PC-3 (cell line): ENCODE measurements around the gene IL1RAPL2. TPM values are rescaled to one million over a fixed set of nuclear protein-coding genes. Genes with fewer than 3 reads are reported as not detected.
"Not testable (repeated sequence)": the region's sequence is repeated elsewhere in the genome, so short reads cannot be mapped to it uniquely, and the experiment has no call there.

Experiments used
- ATAC-seq: fragments of 200-7000 bp; cut with Tn5 transposase; 2 replicates; pipeline ENCODE4 v1.9.1; 2020; ENCODE audit warnings: mild to moderate bottlenecking, moderate library complexity
- BruUV-seq: library from RNA; stranded (reverse); fragments of 400-500 nt; replicated peaks from 2 replicates; lab custom pipeline; 2021; lab: Mats Ljungman, UMichigan
- CTCF ChIA-PET: fragments of 300-600 bp; sonication (Branson Sonifier 250); formaldehyde crosslinking; loops from one replicate; lab custom pipeline; 2022; ENCODE audit warnings: antibody characterized with exemption; lab: Charles Lee
- POLR2A ChIA-PET: fragments of 300-600 bp; sonication (Branson Sonifier 250); formaldehyde crosslinking; loops from one replicate; lab custom pipeline; 2022; ENCODE audit warnings: antibody characterized with exemption; ENCODE audit not compliant: unreplicated experiment; lab: Charles Lee
- DNase-seq: peaks from one replicate; pipeline ENCODE4 v3.0.0-alpha.2; 2015
- H2AFZ ChIP-seq: fragments of 300-600 bp; sonication (generic); 2 replicates; pipeline ENCODE4 v1.6.0; 2016; ENCODE audit warnings: antibody characterized with exemption, low read length
- H3F3A ChIP-seq: fragments of 300-600 bp; sonication (generic); one replicate; pipeline ENCODE4 v1.6.0; 2017; ENCODE audit warnings: antibody characterized with exemption, low read length, control low read depth, mild to moderate bottlenecking; ENCODE audit not compliant: unreplicated experiment
- H3K27ac ChIP-seq: fragments of 300-600 bp; sonication (generic); 2 replicates; pipeline ENCODE4 v1.5.1; 2016; ENCODE audit warnings: mild to moderate bottlenecking, low read length
- H3K27me3 ChIP-seq: fragments of 300-600 bp; sonication (generic); 2 replicates; pipeline ENCODE4 v1.6.1; 2016; ENCODE audit warnings: low read length, mixed read lengths
- H3K36me3 ChIP-seq: fragments of 300-600 bp; sonication (generic); 2 replicates; pipeline ENCODE4 v1.6.1; 2016; ENCODE audit warnings: low read depth, mixed run types, low read length, mixed read lengths
- H3K4me1 ChIP-seq: fragments of 300-600 bp; sonication (generic); 2 replicates; pipeline ENCODE4 v1.5.1; 2016; ENCODE audit warnings: low read length; ENCODE audit not compliant: insufficient read depth
- H3K4me2 ChIP-seq: fragments of 300-600 bp; sonication (generic); 2 replicates; pipeline ENCODE4 v1.6.0; 2016; ENCODE audit warnings: low read length
- H3K4me3 ChIP-seq: fragments of 300-600 bp; sonication (generic); 2 replicates; pipeline ENCODE4 v1.5.1; 2016; ENCODE audit warnings: mild to moderate bottlenecking, low read length, mixed read lengths
- H3K79me2 ChIP-seq: fragments of 300-600 bp; sonication (generic); 2 replicates; pipeline ENCODE4 v1.6.1; 2017; ENCODE audit warnings: low read length, mixed read lengths
- H3K9ac ChIP-seq: fragments of 300-600 bp; sonication (generic); 2 replicates; pipeline ENCODE4 v1.6.0; 2016; ENCODE audit warnings: mild to moderate bottlenecking, low read length
- H3K9me2 ChIP-seq: fragments of 300-600 bp; sonication (generic); replicated peaks from 2 replicates; pipeline ENCODE4 v1.6.1; 2016; ENCODE audit warnings: mixed run types, low read length, mixed read lengths
- H3K9me3 ChIP-seq: fragments of 300-600 bp; sonication (generic); 2 replicates; pipeline ENCODE4 v1.6.1; 2016; ENCODE audit warnings: low read length, mixed read lengths
- H4K20me1 ChIP-seq: fragments of 300-600 bp; sonication (generic); 2 replicates; pipeline ENCODE4 v1.6.1; 2016; ENCODE audit warnings: low read length, mixed read lengths
- EZH2 ChIP-seq: fragments of 300-600 bp; sonication (generic); IDR thresholded peaks from one replicate; pipeline ENCODE4 v1.6.1; 2017; ENCODE audit warnings: antibody characterized with exemption, mild to moderate bottlenecking, low read length; ENCODE audit not compliant: unreplicated experiment
- EZH2phosphoT487 ChIP-seq: fragments of 300-600 bp; sonication (generic); IDR thresholded peaks from 2 replicates; pipeline ENCODE4 v1.6.1; 2018; ENCODE audit warnings: mild to moderate bottlenecking, antibody characterized with exemption, low read length, borderline replicate concordance
- intact Hi-C: fragments of 100-400 bp; cut with micrococcal nuclease; formaldehyde crosslinking; loops from 2 replicates; pipeline ENCODE4 v1.9.0; 2023
- total RNA-seq: library from RNA; depleted of rRNA; stranded (reverse); fragments of >200 nt; gene quantifications from 2 replicates; pipeline ENCODE4 v1.2.3, GENCODE V29; 2014
- TF ChIP-seq, protein P1 (sequence below): fragments of 300-600 bp; sonication (generic); conservative IDR thresholded peaks from 2 replicates; pipeline ENCODE4 v1.5.1; 2017; ENCODE audit warnings: antibody characterized with exemption, low read depth, mild to moderate bottlenecking, low read length

Gene IL1RAPL2
- total RNA-seq, 1 experiment from 2014 or later, result 0.62 TPM

DNA sequence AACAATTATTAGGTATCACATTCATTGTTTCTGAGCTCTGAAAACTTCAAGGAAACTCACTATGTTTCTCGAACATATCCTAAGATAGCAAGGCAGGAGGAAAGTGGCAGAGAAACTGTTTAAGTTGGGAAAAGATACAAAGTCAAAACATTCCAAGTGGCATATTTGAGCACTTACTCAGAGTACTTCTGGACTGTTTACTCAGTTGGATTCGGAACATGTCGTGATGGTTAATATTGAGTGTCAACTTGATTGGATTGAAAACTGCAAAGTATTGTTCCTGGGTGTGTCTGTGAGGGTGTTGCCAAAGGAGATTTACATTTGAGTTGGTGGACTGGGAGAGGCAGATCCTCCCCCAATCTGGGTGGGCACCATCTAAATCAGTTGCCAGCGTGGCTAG is 298.3 kb downstream of the IL1RAPL2 start:
- H3K9me2 ChIP-seq, result no peaks in the 10 kb centered on the region
- no peak overlapping the region for H3K4me3 ChIP-seq
- no peaks in the 10 kb centered on the region for H3K9me3 ChIP-seq
- BruUV-seq, result no TSS peak
- H3F3A ChIP-seq, result no peaks in the 10 kb centered on the region
- DNase-seq, result peak; percentile 52
- peak; percentile 71 for ATAC-seq
- H3K4me1 ChIP-seq, result peaks cover 8% of the 10 kb centered on the region
- no peak overlapping the region for H2AFZ ChIP-seq
- H4K20me1 ChIP-seq, result no peaks in the 10 kb centered on the region
- POLR2A ChIA-PET, result no interaction called here
- no peak overlapping the region for H3K27ac ChIP-seq
- CTCF ChIA-PET, result interaction anchor here (0.5 kb wide), 1 partner anchor 196 kb away, joined by 3 read pairs; no protein-coding TSS in a partner anchor
- H3K79me2 ChIP-seq, result no peaks in the 10 kb centered on the region
- intact Hi-C loops, result no loop called here
- no peaks in the 10 kb centered on the region for H3K36me3 ChIP-seq
- no peak overlapping the region for H3K9ac ChIP-seq
- no peak for TF ChIP-seq EZH2
- TF ChIP-seq EZH2phosphoT487, result no peak
- TF ChIP-seq, protein P1, sequence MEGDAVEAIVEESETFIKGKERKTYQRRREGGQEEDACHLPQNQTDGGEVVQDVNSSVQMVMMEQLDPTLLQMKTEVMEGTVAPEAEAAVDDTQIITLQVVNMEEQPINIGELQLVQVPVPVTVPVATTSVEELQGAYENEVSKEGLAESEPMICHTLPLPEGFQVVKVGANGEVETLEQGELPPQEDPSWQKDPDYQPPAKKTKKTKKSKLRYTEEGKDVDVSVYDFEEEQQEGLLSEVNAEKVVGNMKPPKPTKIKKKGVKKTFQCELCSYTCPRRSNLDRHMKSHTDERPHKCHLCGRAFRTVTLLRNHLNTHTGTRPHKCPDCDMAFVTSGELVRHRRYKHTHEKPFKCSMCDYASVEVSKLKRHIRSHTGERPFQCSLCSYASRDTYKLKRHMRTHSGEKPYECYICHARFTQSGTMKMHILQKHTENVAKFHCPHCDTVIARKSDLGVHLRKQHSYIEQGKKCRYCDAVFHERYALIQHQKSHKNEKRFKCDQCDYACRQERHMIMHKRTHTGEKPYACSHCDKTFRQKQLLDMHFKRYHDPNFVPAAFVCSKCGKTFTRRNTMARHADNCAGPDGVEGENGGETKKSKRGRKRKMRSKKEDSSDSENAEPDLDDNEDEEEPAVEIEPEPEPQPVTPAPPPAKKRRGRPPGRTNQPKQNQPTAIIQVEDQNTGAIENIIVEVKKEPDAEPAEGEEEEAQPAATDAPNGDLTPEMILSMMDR, result no peak
- H3K27me3 ChIP-seq, result no peaks in the 10 kb centered on the region
- no peak overlapping the region for H3K4me2 ChIP-seq

DNA sequence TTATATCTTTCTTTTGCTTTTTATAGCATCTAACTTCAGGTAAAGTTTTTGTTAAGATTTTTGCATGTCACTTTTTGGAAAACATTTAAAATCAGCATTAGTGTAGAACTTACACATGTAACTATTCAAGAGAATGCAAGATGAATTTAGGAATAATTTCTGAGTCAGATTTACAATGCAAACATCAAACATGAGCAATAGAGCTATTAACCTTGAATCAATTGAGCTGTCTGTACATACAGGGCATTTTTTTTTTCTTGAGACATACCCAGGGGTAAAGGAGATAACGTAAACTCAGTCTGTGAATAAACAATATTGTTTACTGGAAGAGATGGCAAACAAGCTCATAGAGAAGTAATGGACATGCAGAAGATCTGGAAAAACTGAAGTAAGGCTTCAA is 311.5 kb downstream of the IL1RAPL2 start:
- H3K36me3 ChIP-seq, result no peaks in the 10 kb centered on the region
- CTCF ChIA-PET, result interaction anchor here (0.6 kb wide), 2 partner anchors 36 to 562 kb away, joined by 3 to 4 read pairs; no protein-coding TSS in a partner anchor
- H3K27ac ChIP-seq, result no peak overlapping the region
- H3K4me3 ChIP-seq, result no peak overlapping the region
- H3K27me3 ChIP-seq, result no peaks in the 10 kb centered on the region
- H4K20me1 ChIP-seq, result no peaks in the 10 kb centered on the region
- POLR2A ChIA-PET, result no interaction called here
- no TSS peak for BruUV-seq
- ATAC-seq (peak; percentile 80), DNase-seq (peak; percentile 51)
- no peaks in the 10 kb centered on the region for H3K79me2 ChIP-seq
- H3K9ac ChIP-seq, result no peak overlapping the region
- no peak overlapping the region for H2AFZ ChIP-seq
- TF ChIP-seq EZH2, result no peak
- no peak for TF ChIP-seq EZH2phosphoT487
- TF ChIP-seq, protein P1, result no peak
- peaks cover 5% of the 10 kb centered on the region; the same call in 1 of the 2 replicates for H3K4me1 ChIP-seq
- no peaks in the 10 kb centered on the region for H3K9me2 ChIP-seq
- no peaks in the 10 kb centered on the region for H3F3A ChIP-seq
- intact Hi-C loops, result loop anchor here (1.0 kb wide), 1 partner anchor 23 kb away; no protein-coding TSS in a partner anchor
- no peaks in the 10 kb centered on the region for H3K9me3 ChIP-seq
- no peak overlapping the region for H3K4me2 ChIP-seq

DNA sequence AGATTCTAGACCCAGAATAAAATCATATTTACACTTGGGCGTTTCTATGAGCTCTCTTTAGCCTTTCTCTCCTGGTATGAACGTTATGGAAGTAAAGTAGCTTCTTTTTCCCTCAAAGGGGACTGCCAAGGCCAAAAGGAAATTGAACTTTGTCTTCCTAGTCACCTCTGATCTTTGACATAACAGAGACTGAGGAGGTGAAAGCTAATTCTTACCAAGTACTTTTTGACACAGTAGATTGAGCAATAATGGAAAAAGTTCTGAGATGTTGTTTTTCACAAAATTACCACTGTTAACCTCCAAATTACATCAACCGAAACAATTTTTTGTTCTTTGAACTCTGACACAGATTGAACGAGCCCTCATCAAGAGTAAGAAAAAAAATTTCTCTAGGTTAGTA is 336.1 kb downstream of the IL1RAPL2 start:
- no TSS peak for BruUV-seq
- H3K36me3 ChIP-seq, result no peaks in the 10 kb centered on the region
- no peaks in the 10 kb centered on the region for H3K9me2 ChIP-seq
- no peak overlapping the region for H3K4me2 ChIP-seq
- no peaks in the 10 kb centered on the region for H3K4me1 ChIP-seq
- DNase-seq, result no peak
- no peak overlapping the region for H3K9ac ChIP-seq
- ChIA-PET CTCF (no interaction called here), POLR2A (no interaction called here)
- H2AFZ ChIP-seq, result no peak overlapping the region
- no peaks in the 10 kb centered on the region for H3F3A ChIP-seq
- no peak overlapping the region for H3K4me3 ChIP-seq
- no peaks in the 10 kb centered on the region for H3K9me3 ChIP-seq
- H4K20me1 ChIP-seq, result no peaks in the 10 kb centered on the region
- TF ChIP-seq EZH2phosphoT487 (no peak), EZH2 (no peak)
- TF ChIP-seq, protein P1, result no peak
- H3K27ac ChIP-seq, result no peak overlapping the region
- ATAC-seq, result no peak
- intact Hi-C loops, result no loop called here
- no peaks in the 10 kb centered on the region for H3K79me2 ChIP-seq
- H3K27me3 ChIP-seq, result no peaks in the 10 kb centered on the region

DNA sequence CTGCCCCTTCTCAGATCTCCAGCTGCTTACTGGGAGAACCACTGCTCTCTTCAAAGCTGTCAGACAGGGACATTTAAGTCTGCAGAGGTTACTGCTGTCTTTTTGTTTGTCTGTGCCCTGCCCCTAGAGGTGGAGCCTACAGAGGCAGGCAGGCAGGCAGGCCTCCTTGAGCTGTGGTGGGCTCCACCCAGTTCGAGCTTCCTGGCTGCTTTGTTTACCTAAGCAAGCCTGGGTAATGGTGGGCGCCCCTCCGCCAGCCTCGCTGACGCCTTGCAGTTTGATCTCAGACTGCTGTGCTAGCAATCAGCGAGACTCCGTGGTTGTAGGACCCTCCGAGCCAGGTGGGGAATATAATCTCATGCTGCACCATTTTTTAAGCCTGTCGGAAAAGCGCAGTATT is 343.7 kb downstream of the IL1RAPL2 start:
- DNase-seq, H3K4me3 ChIP-seq, H3K4me2 ChIP-seq, H3K79me2 ChIP-seq, H3K36me3 ChIP-seq, H3F3A ChIP-seq, H3K9me3 ChIP-seq, ATAC-seq, H2AFZ ChIP-seq, H3K27me3 ChIP-seq, H3K9me2 ChIP-seq, CTCF ChIA-PET, BruUV-seq, intact Hi-C loops, H3K9ac ChIP-seq, POLR2A ChIA-PET, H3K27ac ChIP-seq, H4K20me1 ChIP-seq, H3K4me1 ChIP-seq: not testable (repeated sequence)
